Stimulated activated CD8-positive, alpha-beta memory T cell treated with anti-CD3 and anti-CD28 coated beads, Interleukin-15, amount 100 ng/mL, for 24 hours (primary cell): ENCODE results near the gene C1QTNF6.

Source experiments
- DNase-seq: peaks from one replicate; pipeline ENCODE4 v3.0.0-alpha.2; 2020; ENCODE audit warnings: low read depth

The C1QTNF6 gene

GRCh38 chr22:37190262-37190780 is 2.3 kb upstream of the C1QTNF6 start:
- DNase-seq = no peak

GRCh38 chr22:37188901-37189466 is 937 bp upstream of the C1QTNF6 start:
- DNase-seq = no peak

GRCh38 chr22:37187552-37187890 is 526 bp downstream of the C1QTNF6 start:
- DNase-seq = no peak

- no peak for DNase-seq
These were observed 987 bp downstream of the C1QTNF6 start for GRCh38 chr22:37186997-37187522.

GRCh38 chr22:37186228-37186996 is 1.6 kb downstream of the C1QTNF6 start:
- DNase-seq = no peak

- no peak for DNase-seq
These were observed 2.3 kb downstream of the C1QTNF6 start for GRCh38 chr22:37185646-37186227.

- DNase-seq = no peak
These were observed 3.1 kb downstream of the C1QTNF6 start for GRCh38 chr22:37184816-37185541.

GRCh38 chr22:37184380-37184755 is 3.7 kb downstream of the C1QTNF6 start:
- no peak for DNase-seq

- DNase-seq = no peak
These were observed 4.3 kb downstream of the C1QTNF6 start for GRCh38 chr22:37183432-37184379.

GRCh38 chr22:37182949-37183245 is 5.2 kb downstream of the C1QTNF6 start:
- DNase-seq = no peak

- DNase-seq = no peak
These were observed 5.7 kb downstream of the C1QTNF6 start for GRCh38 chr22:37182101-37182948.

- DNase-seq = no peak
These were observed 6.4 kb downstream of the C1QTNF6 start for GRCh38 chr22:37181681-37182080.

- no peak for DNase-seq
These were observed 7.4 kb downstream of the C1QTNF6 start for GRCh38 chr22:37180531-37181231.

GRCh38 chr22:37179622-37180420 is 8.2 kb downstream of the C1QTNF6 start:
- no peak for DNase-seq

- no peak for DNase-seq
These were observed 8.9 kb downstream of the C1QTNF6 start for GRCh38 chr22:37179126-37179470.

- DNase-seq = no peak
These were observed 9.5 kb downstream of the C1QTNF6 start for GRCh38 chr22:37178350-37179125.

GRCh38 chr22:37177755-37178154 is 10.3 kb downstream of the C1QTNF6 start:
- DNase-seq = no peak

GRCh38 chr22:37177221-37177620 is 10.8 kb downstream of the C1QTNF6 start:
- DNase-seq = no peak
